GM18505 (cell line): Measurements from ENCODE around the gene SCARB1.

ENCODE experiments used
- ATAC-seq: cut with Tn5 transposase; IDR thresholded peaks from one replicate; pipeline ENCODE4 v1.9.1; 2021; ENCODE audit not compliant: unreplicated experiment
- POLR2A ChIP-seq: IDR thresholded peaks from 4 replicates; pipeline ENCODE4 v1.6.1; 2011; ENCODE audit warnings: borderline replicate concordance; ENCODE audit not compliant: insufficient read depth, insufficient read length; ENCODE audit errors: extremely low read depth

SCARB1 gene

GRCh38 chr12:124754949-124755800 is 108.5 kb downstream of the SCARB1 start:
- no peak for TF ChIP-seq POLR2A
- ATAC-seq: no peak

GRCh38 chr12:124754491-124754890 is 109.2 kb downstream of the SCARB1 start:
- no peak for TF ChIP-seq POLR2A
- no peak for ATAC-seq

GRCh38 chr12:124753993-124754392 is 109.7 kb downstream of the SCARB1 start:
- no peak for ATAC-seq
- no peak for TF ChIP-seq POLR2A

GRCh38 chr12:124753228-124753591 is 110.5 kb downstream of the SCARB1 start:
- no peak for TF ChIP-seq POLR2A
- no peak for ATAC-seq

- ATAC-seq: no peak
- no peak for TF ChIP-seq POLR2A
Measured at GRCh38 chr12:124752437-124753227, 111.0 kb downstream of the SCARB1 start.

- ATAC-seq: no peak
- TF ChIP-seq POLR2A: no peak
Measured at GRCh38 chr12:124751654-124752355, 111.9 kb downstream of the SCARB1 start.

- TF ChIP-seq POLR2A: no peak
- no peak for ATAC-seq
Measured at GRCh38 chr12:124750787-124751471, 112.7 kb downstream of the SCARB1 start.

- no peak for TF ChIP-seq POLR2A
- no peak for ATAC-seq
Measured at GRCh38 chr12:124750149-124750656, 113.5 kb downstream of the SCARB1 start.

- no peak for ATAC-seq
- no peak for TF ChIP-seq POLR2A
Measured at GRCh38 chr12:124749725-124750124, 113.9 kb downstream of the SCARB1 start.

GRCh38 chr12:124747426-124748161 is 116.1 kb downstream of the SCARB1 start:
- no peak for TF ChIP-seq POLR2A
- no peak for ATAC-seq

- no peak for ATAC-seq
- no peak for TF ChIP-seq POLR2A
Measured at GRCh38 chr12:124746649-124747425, 116.8 kb downstream of the SCARB1 start.

GRCh38 chr12:124745891-124746570 is 117.6 kb downstream of the SCARB1 start:
- TF ChIP-seq POLR2A: no peak
- no peak for ATAC-seq

- no peak for TF ChIP-seq POLR2A
- no peak for ATAC-seq
Measured at GRCh38 chr12:124745465-124745890, 118.2 kb downstream of the SCARB1 start.
